HCT116 (cell line): Measurements from ENCODE around the gene DENND1A. TPM values are rescaled to one million over a fixed set of nuclear protein-coding genes. Genes with fewer than 3 reads are reported as not detected.

Experiments used
- ATAC-seq: fragments of 200-7000 bp; cut with Tn5 transposase; 2 replicates; pipeline ENCODE4 v1.9.1; 2020; ENCODE audit warnings: mild to moderate bottlenecking, moderate library complexity
- BruUV-seq: library from RNA; stranded (reverse); fragments of 400-500 nt; replicated peaks from 2 replicates; lab custom pipeline; 2021; lab: Mats Ljungman, UMichigan
- CTCF ChIA-PET: fragments of 300-600 bp; sonication (Branson Sonifier 250); formaldehyde crosslinking; loops from one replicate; lab custom pipeline; 2021; ENCODE audit warnings: antibody characterized with exemption; lab: Charles Lee
- POLR2A ChIA-PET: fragments of 300-600, 350-600 bp; sonication (Branson Sonifier 250); formaldehyde crosslinking; loops from one replicate; lab custom pipeline; 2021; ENCODE audit warnings: antibody characterized with exemption; lab: Charles Lee
- RAD21 ChIA-PET, 2 experiments: fragments of 300-600 bp; sonication (Branson Sonifier 250); formaldehyde crosslinking; loops; one replicate each; lab custom pipeline; 2023; ENCODE audit warnings: low total read pairs in 2 of 2; ENCODE audit not compliant: uncharacterized antibody in 2 of 2, unreplicated experiment in 2 of 2, low non-redundant PET in 1 of 2; lab: Charles Lee
- DNase-seq: peaks from one replicate; pipeline ENCODE4 v3.0.0-alpha.2; 2010; ENCODE audit warnings: low read depth, low spot score
- H2AFZ ChIP-seq: fragments of 200-600 bp; shearing (Covaris generic), sonication (generic); 2 replicates; pipeline ENCODE4 v1.6.1; 2017; ENCODE audit warnings: low read depth, mixed run types, mixed read lengths, antibody characterized with exemption, low read length; ENCODE audit not compliant: poor library complexity, severe bottlenecking
- H3K27ac ChIP-seq: 2 replicates; pipeline ENCODE4 v1.5.1; 2012; ENCODE audit warnings: low read depth, low read length
- H3K27me3 ChIP-seq: fragments of 200-600 bp; sonication (generic); 2 replicates; pipeline ENCODE4 v1.6.1; 2016; ENCODE audit warnings: mixed run types, low read length, mixed read lengths; ENCODE audit not compliant: insufficient read depth
- H3K36me3 ChIP-seq, 2 experiments: fragments of 200-500 bp in 1 of 2; fragments of 200-600 bp in 1 of 2; sonication (Bioruptor generic) in 1 of 2; sonication (generic) in 1 of 2; 2 replicates each; pipeline versions ENCODE4 v1.5.1 to v1.6.1; 2014 to 2016; ENCODE audit warnings: low read length in 2 of 2, inconsistent platforms in 1 of 2, mixed read lengths in 1 of 2, mixed run types in 1 of 2; ENCODE audit not compliant: insufficient read depth in 2 of 2, control insufficient read depth in 1 of 2
- H3K4me1 ChIP-seq, 2 experiments: fragments of 200-600 bp in 1 of 2; sonication (generic) in 1 of 2; 2 replicates each; pipeline versions ENCODE4 v1.5.1 to v1.6.1; 2012 to 2017; ENCODE audit warnings: low read length in 2 of 2, inconsistent platforms in 1 of 2, mild to moderate bottlenecking in 1 of 2, mixed read lengths in 1 of 2, mixed run types in 1 of 2, moderate library complexity in 1 of 2; ENCODE audit not compliant: insufficient read depth in 2 of 2, control insufficient read depth in 1 of 2
- H3K4me2 ChIP-seq: fragments of 200-600 bp; sonication (generic); 2 replicates; pipeline ENCODE4 v1.6.1; 2017; ENCODE audit warnings: mixed run types, low read length, mixed read lengths
- H3K4me3 ChIP-seq, 2 experiments: fragments of 200-600 bp in 1 of 2; sonication (generic) in 1 of 2; replicated peaks in 1 of 2; 2 replicates each; pipeline ENCODE4 v1.5.1; 2011 to 2016; ENCODE audit warnings: low read length in 2 of 2, control low read depth in 1 of 2, low read depth in 1 of 2, mild to moderate bottlenecking in 1 of 2, mixed read lengths in 1 of 2, mixed run types in 1 of 2
- H3K79me2 ChIP-seq: fragments of 200-600 bp; sonication (generic); 2 replicates; pipeline ENCODE4 v1.6.1; 2017; ENCODE audit warnings: mild to moderate bottlenecking, mixed run types, low read length, moderate library complexity, mixed read lengths; ENCODE audit not compliant: insufficient read depth
- H3K9ac ChIP-seq: fragments of 200-600 bp; sonication (generic); 2 replicates; pipeline ENCODE4 v1.6.1; 2016; ENCODE audit warnings: low read length, mixed read lengths
- H3K9me2 ChIP-seq: fragments of 200-600 bp; sonication (generic), shearing (Covaris generic); 2 replicates; pipeline ENCODE4 v1.6.1; 2017; ENCODE audit warnings: mixed run types, mild to moderate bottlenecking, moderate library complexity; ENCODE audit not compliant: insufficient read depth
- H3K9me3 ChIP-seq, 2 experiments: fragments of 200-500 bp in 1 of 2; fragments of 200-600 bp in 1 of 2; sonication (Bioruptor generic) in 1 of 2; sonication (generic) in 1 of 2; 2 replicates each; pipeline ENCODE4 v1.6.1; 2014 to 2017; ENCODE audit warnings: low read length in 2 of 2, mixed read lengths in 2 of 2, inconsistent platforms in 1 of 2, low read depth in 1 of 2, mild to moderate bottlenecking in 1 of 2, mixed run types in 1 of 2, moderate library complexity in 1 of 2; ENCODE audit not compliant: control insufficient read depth in 1 of 2, insufficient read depth in 1 of 2
- H4K20me1 ChIP-seq: fragments of 200-600 bp; sonication (generic), shearing (Covaris generic); 2 replicates; pipeline ENCODE4 v1.6.1; 2017; ENCODE audit warnings: mixed run types, mild to moderate bottlenecking, moderate library complexity; ENCODE audit not compliant: insufficient read depth
- ATF3 ChIP-seq: IDR thresholded peaks from 2 replicates; pipeline ENCODE4 v1.6.1; 2012
- CBX3 ChIP-seq: IDR thresholded peaks from 2 replicates; pipeline ENCODE4 v1.6.1; 2012; ENCODE audit warnings: low read depth
- CTCF ChIP-seq, 3 experiments: fragments of 200-600 bp in 1 of 3; sonication (generic) in 1 of 3; IDR thresholded peaks in 2 of 3; conservative IDR thresholded peaks in 1 of 3; 2 replicates each; pipeline ENCODE4 v1.5.1; 2012 to 2017; ENCODE audit warnings: low read depth in 2 of 3, low read length in 2 of 3, antibody characterized with exemption in 1 of 3, borderline replicate concordance in 1 of 3, control low read depth in 1 of 3, mild to moderate bottlenecking in 1 of 3, mixed read lengths in 1 of 3, mixed run types in 1 of 3, moderate library complexity in 1 of 3; ENCODE audit not compliant: insufficient read depth in 1 of 3
- EGR1 ChIP-seq: IDR thresholded peaks from 2 replicates; pipeline ENCODE4 v1.6.1; 2012; ENCODE audit warnings: low read depth
- ELF1 ChIP-seq: IDR thresholded peaks from 2 replicates; pipeline ENCODE4 v1.6.1; 2012; ENCODE audit warnings: low read depth, borderline replicate concordance
- EZH2 ChIP-seq: fragments of 200-600 bp; sonication (generic); IDR thresholded peaks from 2 replicates; pipeline ENCODE4 v1.6.1; 2017; ENCODE audit warnings: antibody characterized with exemption, mixed run types
- EZH2phosphoT487 ChIP-seq: fragments of 200-600 bp; IDR thresholded peaks from 2 replicates; pipeline ENCODE4 v1.6.1; 2018; ENCODE audit warnings: antibody characterized with exemption, borderline replicate concordance
- FOSL1 ChIP-seq: IDR thresholded peaks from 2 replicates; pipeline ENCODE4 v1.6.1; 2012; ENCODE audit warnings: low read depth
- JUND ChIP-seq: IDR thresholded peaks from 2 replicates; pipeline ENCODE4 v1.6.1; 2012
- MAX ChIP-seq: IDR thresholded peaks from 2 replicates; pipeline ENCODE4 v1.6.1; 2012
- POLR2A ChIP-seq: IDR thresholded peaks from 2 replicates; pipeline ENCODE4 v1.7.0; 2011; ENCODE audit warnings: borderline replicate concordance; ENCODE audit not compliant: insufficient read depth, insufficient read length; ENCODE audit errors: extremely low read depth
- POLR2AphosphoS5 ChIP-seq: IDR thresholded peaks from 2 replicates; pipeline ENCODE4 v1.6.1; 2011; ENCODE audit warnings: mild to moderate bottlenecking, low read depth, low read length, moderate library complexity
- RAD21 ChIP-seq: IDR thresholded peaks from 2 replicates; pipeline ENCODE4 v1.6.1; 2012; ENCODE audit warnings: low read depth, mild to moderate bottlenecking
- REST ChIP-seq: IDR thresholded peaks from 2 replicates; pipeline ENCODE4 v1.6.1; 2012; ENCODE audit warnings: low read depth
- SIN3A ChIP-seq: IDR thresholded peaks from 2 replicates; pipeline ENCODE4 v1.6.1; 2012; ENCODE audit warnings: low read depth
- SP1 ChIP-seq: IDR thresholded peaks from 2 replicates; pipeline ENCODE4 v1.6.1; 2012; ENCODE audit warnings: low read depth
- SRF ChIP-seq: IDR thresholded peaks from 2 replicates; pipeline ENCODE4 v1.6.1; 2012; ENCODE audit warnings: low read depth
- ZBTB33 ChIP-seq: IDR thresholded peaks from 2 replicates; pipeline ENCODE4 v1.6.1; 2011; ENCODE audit warnings: mild to moderate bottlenecking, low read length, moderate library complexity; ENCODE audit not compliant: insufficient replicate concordance; ENCODE audit errors: extremely low read depth
- ZFX ChIP-seq: fragments of 450-650 bp; IDR thresholded peaks from 2 replicates; pipeline ENCODE4 v1.6.1; 2017
- ZNF274 ChIP-seq: fragments of 200-500 bp; sonication (Bioruptor generic); IDR thresholded peaks from 2 replicates; pipeline ENCODE4 v1.6.1; 2014; ENCODE audit warnings: mild to moderate bottlenecking, low read depth, low read length, inconsistent platforms
- intact Hi-C: fragments of 100-400 bp; cut with micrococcal nuclease; formaldehyde crosslinking; loops from 2 replicates; pipeline ENCODE4 v1.10.0; 2022
- total RNA-seq: library from RNA; stranded (reverse); gene quantifications from one replicate; pipeline ENCODE4 v1.2.1, GENCODE V29; 2021; ENCODE audit not compliant: unreplicated experiment

Gene DENND1A
- total RNA-seq, 1 experiment from 2014 or later: 33.0 TPM

GRCh38 chr9:123508048-123508447, 421.9 kb downstream of the DENND1A start:
- ChIA-PET POLR2A (no interaction called here), RAD21 (no interaction called here)

More at GRCh38 chr9:123508048-123508447, 421.9 kb downstream of the DENND1A start:
- Histone ChIP-seq H2AFZ (no peak overlapping the region), H3K9ac (no peak overlapping the region), H3K4me1 (peaks cover 0 to 6% of the 10 kb centered on the region in 2 experiments; a peak in 1 of 4 replicates), H3K4me3 (no peak overlapping the region), H3K9me2 (no peaks in the 10 kb centered on the region), H3K27ac (no peak overlapping the region), H4K20me1 (no peaks in the 10 kb centered on the region), H3K9me3 (no peaks in the 10 kb centered on the region), H3K79me2 (no peaks in the 10 kb centered on the region), H3K4me2 (no peak overlapping the region), H3K27me3 (no peaks in the 10 kb centered on the region), H3K36me3 (no peaks in the 10 kb centered on the region)
- ATAC-seq: no peak
- BruUV-seq: no TSS peak
- intact Hi-C loops: no loop called here
- DNase-seq: no peak
- no peak for TF ChIP-seq RAD21
- TF ChIP-seq EGR1: no peak
- no peak for TF ChIP-seq ELF1
- TF ChIP-seq ZNF274: no peak
- no peak for TF ChIP-seq REST
- no peak for TF ChIP-seq ZBTB33
- TF ChIP-seq CBX3: no peak
- no peak for TF ChIP-seq JUND
- TF ChIP-seq EZH2phosphoT487: no peak
- TF ChIP-seq EZH2: no peak
- TF ChIP-seq ATF3: no peak
- no peak for TF ChIP-seq MAX
- TF ChIP-seq POLR2A: no peak
- no peak for TF ChIP-seq SIN3A
- TF ChIP-seq POLR2AphosphoS5: no peak
- no peak for TF ChIP-seq SRF
- no peak for TF ChIP-seq ZFX
- no peak for TF ChIP-seq FOSL1
- no peak for TF ChIP-seq SP1
- no peak for TF ChIP-seq CTCF (IDR thresholded peaks at IDR 0.05 in 2 of 3, conservative IDR thresholded peaks at IDR 0.05 in 1 of 3; ENCODE audit: borderline replicate concordance in 1 of 3, insufficient read depth in 1 of 3, low read depth in 2 of 3, low read length in 2 of 3)
- CTCF ChIA-PET: no interaction called here
